Vagina (tissue), 2 donors: ENCODE results near the gene MRPS35. TPM values are rescaled to one million over a fixed set of nuclear protein-coding genes. Genes with fewer than 3 reads are reported as not detected.

Experiments used
- DNase-seq, 2 donors: peaks; one replicate each; pipeline ENCODE4 v3.0.0-alpha.2; 2017; ENCODE audit errors: extremely low spot score in 2 of 2
- H3K27ac ChIP-seq: fragments of 200-600 bp; sonication (generic); one replicate; pipeline ENCODE4 v1.5.1; 2019
- H3K27me3 ChIP-seq: fragments of 200-600 bp; sonication (generic); one replicate; pipeline ENCODE4 v1.5.1; 2019
- H3K36me3 ChIP-seq, 2 donors: fragments of 200-600 bp; sonication (generic); one replicate each; pipeline ENCODE4 v1.5.1; 2017 to 2019
- H3K4me1 ChIP-seq: fragments of 200-600 bp; sonication (generic); one replicate; pipeline ENCODE4 v1.5.1; 2019
- H3K4me3 ChIP-seq, 2 donors: fragments of 200-600 bp; sonication (generic); 1 replicate in 1 of 2; 2 replicates in 1 of 2; pipeline ENCODE4 v1.5.1; 2016 to 2019
- H3K9me3 ChIP-seq: fragments of 200-600 bp; sonication (generic); one replicate; pipeline ENCODE4 v1.5.1; 2019
- CTCF ChIP-seq, 3 experiments: fragments of 450-650 bp in 2 of 3; fragments of 200-600 bp in 1 of 3; sonication (generic) in 1 of 3; IDR thresholded peaks; one replicate each; pipeline ENCODE4 v1.5.1; 2017 to 2019; ENCODE audit warnings: antibody characterized with exemption in 3 of 3, mild to moderate bottlenecking in 2 of 3, moderate library complexity in 2 of 3
- POLR2A ChIP-seq, 2 donors: fragments of 450-650 bp; IDR thresholded peaks; one replicate each; pipeline ENCODE4 v1.6.1; 2017; ENCODE audit warnings: antibody characterized with exemption in 2 of 2, mild to moderate bottlenecking in 2 of 2, moderate library complexity in 2 of 2
- POLR2AphosphoS5 ChIP-seq, 2 donors: sonication (generic); formaldehyde crosslinking; IDR thresholded peaks; one replicate each; pipeline ENCODE4 v1.9.0; 2017; ENCODE audit warnings: antibody characterized with exemption in 2 of 2, mild to moderate bottlenecking in 2 of 2, low read depth in 1 of 2; ENCODE audit not compliant: insufficient read depth in 1 of 2
- intact Hi-C: fragments of 100-400 bp; cut with DNase I; formaldehyde crosslinking; loops from one replicate; pipeline ENCODE4 v1.15.1; 2023
- total RNA-seq: library from RNA; depleted of rRNA; stranded (reverse); fragments of >200 nt; gene quantifications from one replicate; pipeline ENCODE4 v1.2.3, GENCODE V29; 2016

The MRPS35 gene
- total RNA-seq, 1 donor from 2014 or later, result 25.3 TPM

- H3K27ac ChIP-seq, result no peak within 1 kb of the TSS
- peaks cover 0 to 33% of the 10 kb centered on the region in 2 donors for H3K36me3 ChIP-seq
- no peak within 1 kb of the TSS for H3K4me3 ChIP-seq
- no peak for TF ChIP-seq POLR2AphosphoS5 (IDR thresholded peaks at IDR 0.05; ENCODE audit: insufficient read depth in 1 of 2, low read depth in 1 of 2)
- no peak for TF ChIP-seq CTCF (IDR thresholded peaks at IDR 0.05)
- no peak for TF ChIP-seq POLR2A (IDR thresholded peaks at IDR 0.05)
- no peaks in the 10 kb centered on the region for H3K27me3 ChIP-seq
- no peak for DNase-seq
- intact Hi-C loops, result no loop called here
- H3K9me3 ChIP-seq, result no peaks in the 10 kb centered on the region
- no peaks in the 10 kb centered on the region for H3K4me1 ChIP-seq
Measured at GRCh38 chr12:27696293-27696652, 14.4 kb upstream of the MRPS35 start, which contains the start of gene REP15. Gene REP15, plus strand, starts transcription at chr12:27696447. Its CDS starts 116 bp downstream, at chr12:27696563.

GRCh38 chr12:27696864-27697564, 13.6 kb upstream of the MRPS35 start:
- no peaks in the 10 kb centered on the region for H3K4me1 ChIP-seq
- H3K27ac ChIP-seq, result no peak overlapping the region
- no peaks in the 10 kb centered on the region for H3K27me3 ChIP-seq
- no peak overlapping the region for H3K4me3 ChIP-seq
- no peaks in the 10 kb centered on the region for H3K9me3 ChIP-seq
- intact Hi-C loops, result no loop called here
- TF ChIP-seq CTCF (IDR thresholded peaks at IDR 0.05) (no peak), POLR2A (IDR thresholded peaks at IDR 0.05) (no peak), POLR2AphosphoS5 (IDR thresholded peaks at IDR 0.05; ENCODE audit: insufficient read depth in 1 of 2, low read depth in 1 of 2) (no peak)
- peaks cover 0 to 26% of the 10 kb centered on the region in 2 donors for H3K36me3 ChIP-seq
- no peak for DNase-seq

GRCh38 chr12:27703720-27704452, 6.7 kb upstream of the MRPS35 start:
- intact Hi-C loops, result no loop called here
- no peaks in the 10 kb centered on the region for H3K4me1 ChIP-seq
- no peaks in the 10 kb centered on the region for H3K27me3 ChIP-seq
- TF ChIP-seq POLR2AphosphoS5 (IDR thresholded peaks at IDR 0.05; ENCODE audit: insufficient read depth in 1 of 2, low read depth in 1 of 2) (peak in 1 of 2 donors; percentile 84), POLR2A (IDR thresholded peaks at IDR 0.05) (no peak), CTCF (IDR thresholded peaks at IDR 0.05) (peak; percentile 37 to 78 (median 49))
- no peak for DNase-seq
- H3K9me3 ChIP-seq, result no peaks in the 10 kb centered on the region
- H3K27ac ChIP-seq, result no peak overlapping the region
- H3K4me3 ChIP-seq, result no peak overlapping the region
- H3K36me3 ChIP-seq, result no peaks in the 10 kb centered on the region

GRCh38 chr12:27705263-27705662, 5.4 kb upstream of the MRPS35 start:
- no peak for DNase-seq
- intact Hi-C loops, result no loop called here
- no peaks in the 10 kb centered on the region for H3K36me3 ChIP-seq
- H3K9me3 ChIP-seq, result no peaks in the 10 kb centered on the region
- peaks cover 4% of the 10 kb centered on the region for H3K4me1 ChIP-seq
- no peaks in the 10 kb centered on the region for H3K27me3 ChIP-seq
- TF ChIP-seq POLR2AphosphoS5 (IDR thresholded peaks at IDR 0.05; ENCODE audit: insufficient read depth in 1 of 2, low read depth in 1 of 2), result no peak
- no peak for TF ChIP-seq POLR2A (IDR thresholded peaks at IDR 0.05)
- TF ChIP-seq CTCF (IDR thresholded peaks at IDR 0.05), result no peak
- no peak overlapping the region for H3K4me3 ChIP-seq
- H3K27ac ChIP-seq, result no peak overlapping the region

- DNase-seq, result no peak
- H3K27me3 ChIP-seq, result no peaks in the 10 kb centered on the region
- no peaks in the 10 kb centered on the region for H3K9me3 ChIP-seq
- intact Hi-C loops, result no loop called here
- TF ChIP-seq POLR2A (IDR thresholded peaks at IDR 0.05), result no peak
- no peak for TF ChIP-seq CTCF (IDR thresholded peaks at IDR 0.05)
- TF ChIP-seq POLR2AphosphoS5 (IDR thresholded peaks at IDR 0.05; ENCODE audit: insufficient read depth in 1 of 2, low read depth in 1 of 2), result no peak
- H3K27ac ChIP-seq, result no peak overlapping the region
- H3K4me1 ChIP-seq, result peaks cover 15% of the 10 kb centered on the region
- no peaks in the 10 kb centered on the region for H3K36me3 ChIP-seq
- no peak overlapping the region for H3K4me3 ChIP-seq
Measured at GRCh38 chr12:27707216-27707615, 3.4 kb upstream of the MRPS35 start.
